OCI-LY7 (cell line): Measurements from ENCODE around the gene FRMD8.

Experiments
- CTCF ChIP-seq: fragments of 200-600 bp; sonication (generic); conservative IDR thresholded peaks from 2 replicates; pipeline ENCODE4 v1.5.1; 2014; ENCODE audit warnings: mild to moderate bottlenecking, antibody characterized with exemption, low read length, moderate library complexity, mixed read lengths
- EZH2phosphoT487 ChIP-seq: fragments of 200-600 bp; sonication (generic); IDR thresholded peaks from 2 replicates; pipeline ENCODE4 v1.6.1; 2018; ENCODE audit warnings: low read depth, borderline replicate concordance, mild to moderate bottlenecking, mixed run types, antibody characterized with exemption, low read length, moderate library complexity, mixed read lengths

DNA sequence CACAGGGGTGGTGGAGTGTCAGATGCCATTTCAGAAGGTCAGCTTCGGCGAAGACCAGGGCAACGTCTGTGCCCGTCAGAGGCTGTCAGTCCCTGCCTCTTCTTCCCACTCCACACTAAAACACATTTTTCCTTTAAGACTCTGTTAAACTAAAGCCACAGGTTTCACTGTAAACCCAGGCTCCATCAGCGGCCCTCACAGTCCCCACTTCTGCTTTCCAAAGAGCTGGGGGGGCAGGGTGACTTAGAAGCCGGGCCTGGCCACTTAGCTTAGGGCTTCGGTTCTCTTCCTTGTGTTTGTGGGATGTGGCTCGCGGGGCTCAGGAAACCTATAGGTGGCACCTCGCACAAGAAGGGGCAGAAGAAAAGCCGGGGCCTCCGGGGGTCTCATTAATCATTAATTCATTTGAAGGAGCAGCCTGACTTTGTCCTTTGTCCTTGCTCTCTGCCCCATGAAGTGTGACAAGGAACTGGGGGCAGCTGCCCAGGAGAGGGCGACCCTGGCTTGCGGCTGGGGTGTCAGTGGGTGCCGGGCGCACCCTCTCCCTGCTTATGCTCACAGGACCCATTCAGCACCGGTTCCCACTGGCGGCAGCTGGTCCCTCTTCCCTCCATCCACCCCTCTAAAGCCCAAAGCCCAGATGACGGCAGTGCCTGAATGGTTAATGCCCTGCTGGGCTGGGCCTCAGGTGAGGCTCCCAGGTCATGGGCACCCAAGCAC is 8.1 kb upstream of the FRMD8 start:
- peak; percentile 59 for TF ChIP-seq CTCF
- TF ChIP-seq EZH2phosphoT487 = no peak
